Ishikawa (cell line): ENCODE data around the gene SPACA9.

ENCODE experiments used
- CEBPB ChIP-seq: IDR thresholded peaks from 2 replicates; pipeline ENCODE4 v1.6.1; 2012
- CREB1 ChIP-seq: IDR thresholded peaks from 2 replicates; pipeline ENCODE4 v1.6.1; 2012; ENCODE audit warnings: low read depth
- EGR1 ChIP-seq: IDR thresholded peaks from 2 replicates; pipeline ENCODE4 v1.6.1; 2012
- EP300 ChIP-seq: IDR thresholded peaks from 2 replicates; pipeline ENCODE4 v1.6.1; 2012; ENCODE audit warnings: borderline replicate concordance
- FOXM1 ChIP-seq: IDR thresholded peaks from 2 replicates; pipeline ENCODE4 v1.6.1; 2012; ENCODE audit warnings: low read depth, borderline replicate concordance
- MAX ChIP-seq: IDR thresholded peaks from 2 replicates; pipeline ENCODE4 v1.6.1; 2012
- NFIC ChIP-seq: IDR thresholded peaks from 2 replicates; pipeline ENCODE4 v1.6.1; 2012
- RAD21 ChIP-seq: IDR thresholded peaks from 2 replicates; pipeline ENCODE4 v1.6.1; 2012; ENCODE audit warnings: low read depth
- REST ChIP-seq: IDR thresholded peaks from 2 replicates; pipeline ENCODE4 v1.6.1; 2012; ENCODE audit warnings: low read depth, mild to moderate bottlenecking
- TAF1 ChIP-seq: IDR thresholded peaks from 2 replicates; pipeline ENCODE4 v1.6.1; 2012; ENCODE audit warnings: low read depth, mild to moderate bottlenecking
- TCF12 ChIP-seq: IDR thresholded peaks from 2 replicates; pipeline ENCODE4 v1.6.1; 2012; ENCODE audit warnings: low read depth
- TEAD4 ChIP-seq: IDR thresholded peaks from 2 replicates; pipeline ENCODE4 v1.6.1; 2012
- USF1 ChIP-seq: IDR thresholded peaks from 2 replicates; pipeline ENCODE4 v1.6.1; 2012
- YY1 ChIP-seq: IDR thresholded peaks from 2 replicates; pipeline ENCODE4 v1.6.1; 2012; ENCODE audit warnings: low read depth
- ZBTB7A ChIP-seq: IDR thresholded peaks from 2 replicates; pipeline ENCODE4 v1.6.1; 2012; ENCODE audit warnings: low read depth

The SPACA9 gene

GRCh38 chr9:132923346-132923902 is 44.7 kb downstream of the SPACA9 start:
- TF ChIP-seq CREB1 (no peak), MAX (no peak), TCF12 (no peak), FOXM1 (no peak), TAF1 (no peak), RAD21 (no peak), YY1 (no peak), EP300 (no peak), TEAD4 (no peak), REST (no peak), EGR1 (no peak), ZBTB7A (no peak), NFIC (no peak), CEBPB (no peak), USF1 (no peak)

- no peak for TF ChIP-seq EGR1
- TF ChIP-seq USF1, result no peak
- TF ChIP-seq REST, result no peak
- TF ChIP-seq TEAD4, result no peak
- TF ChIP-seq EP300, result no peak
- TF ChIP-seq TCF12, result no peak
- no peak for TF ChIP-seq CREB1
- TF ChIP-seq CEBPB, result no peak
- no peak for TF ChIP-seq FOXM1
- TF ChIP-seq MAX, result no peak
- TF ChIP-seq YY1, result no peak
- TF ChIP-seq ZBTB7A, result no peak
- TF ChIP-seq NFIC, result no peak
- no peak for TF ChIP-seq TAF1
- TF ChIP-seq RAD21, result no peak
Observed at GRCh38 chr9:132927704-132928103, 49.0 kb downstream of the SPACA9 start.

- TF ChIP-seq EGR1, result no peak
- TF ChIP-seq RAD21, result no peak
- no peak for TF ChIP-seq FOXM1
- TF ChIP-seq NFIC, result no peak
- TF ChIP-seq CEBPB, result no peak
- TF ChIP-seq REST, result no peak
- no peak for TF ChIP-seq TEAD4
- TF ChIP-seq CREB1, result no peak
- TF ChIP-seq MAX, result no peak
- no peak for TF ChIP-seq TAF1
- TF ChIP-seq TCF12, result no peak
- no peak for TF ChIP-seq EP300
- no peak for TF ChIP-seq YY1
- no peak for TF ChIP-seq ZBTB7A
- no peak for TF ChIP-seq USF1
Observed at GRCh38 chr9:132931178-132931735, 52.6 kb downstream of the SPACA9 start.
